Measurements from ENCODE around the gene EVI5L. TPM values are rescaled to one million over a fixed set of nuclear protein-coding genes. Genes with fewer than 3 reads are reported as not detected.

EVI5L gene
- total RNA-seq: 22.9 TPM
- long read RNA-seq, partial matches to known transcripts: 31 of 88 reads
- long read RNA-seq, other reads (novel, unspliced or antisense): 53 of 88 reads

GRCh38 chr19:7829561-7830271 lies at the start of gene EVI5L:
EVI5L (plus strand) TSS chr19:7830218; CDS start chr19:7846543, 16,325 bp downstream.
- peaks cover 9% of the 10 kb centered on the region for H3K27me3 ChIP-seq (ENCODE audit: low read depth)
- peak; percentile 99 for DNase-seq
- peaks cover 35% of the 10 kb centered on the region for H3K4me1 ChIP-seq
- intact Hi-C loops (cut with micrococcal nuclease): no loop called here
- peak within 1 kb of the TSS; percentile 83 for H3K4me3 ChIP-seq
- no peaks in the 10 kb centered on the region for H3K9me3 ChIP-seq (replicated peaks)
- peak within 1 kb of the TSS; percentile 55 for H3K27ac ChIP-seq (replicated peaks)
- no peak for TF ChIP-seq CTCF (IDR thresholded peaks at IDR 0.05; ENCODE audit: borderline replicate concordance)
- H3K36me3 ChIP-seq: no peaks in the 10 kb centered on the region

DNA sequence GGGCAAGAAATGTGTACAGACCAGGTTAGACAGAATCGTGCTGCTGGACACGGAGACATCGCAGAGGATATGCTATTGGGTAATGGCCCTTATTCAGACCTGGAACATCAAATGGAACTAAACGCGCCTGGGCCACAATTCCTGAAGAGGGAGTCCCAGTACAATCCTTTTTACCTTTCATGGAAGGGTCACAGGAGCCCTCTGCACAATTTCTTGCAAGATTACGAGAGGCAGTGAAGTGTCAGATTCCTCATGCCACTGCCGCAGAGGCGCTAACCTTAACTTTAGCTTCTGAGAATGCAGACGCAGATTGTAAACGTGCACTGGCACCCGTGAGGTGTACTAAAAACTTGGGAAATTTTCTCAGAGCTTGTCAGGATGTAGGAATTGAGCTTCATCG lies 48.9 kb upstream of the EVI5L start:
- H3K36me3 ChIP-seq: no peaks in the 10 kb centered on the region
- no peak overlapping the region for H3K4me3 ChIP-seq
- no peak for DNase-seq
- intact Hi-C loops (cut with micrococcal nuclease): no loop called here
- H3K27me3 ChIP-seq (ENCODE audit: low read depth): peaks cover 98% of the 10 kb centered on the region
- no peaks in the 10 kb centered on the region for H3K4me1 ChIP-seq
- H3K9me3 ChIP-seq (replicated peaks): peaks cover 9% of the 10 kb centered on the region
- TF ChIP-seq CTCF (IDR thresholded peaks at IDR 0.05; ENCODE audit: borderline replicate concordance): no peak
- no peak overlapping the region for H3K27ac ChIP-seq (replicated peaks)

DNA sequence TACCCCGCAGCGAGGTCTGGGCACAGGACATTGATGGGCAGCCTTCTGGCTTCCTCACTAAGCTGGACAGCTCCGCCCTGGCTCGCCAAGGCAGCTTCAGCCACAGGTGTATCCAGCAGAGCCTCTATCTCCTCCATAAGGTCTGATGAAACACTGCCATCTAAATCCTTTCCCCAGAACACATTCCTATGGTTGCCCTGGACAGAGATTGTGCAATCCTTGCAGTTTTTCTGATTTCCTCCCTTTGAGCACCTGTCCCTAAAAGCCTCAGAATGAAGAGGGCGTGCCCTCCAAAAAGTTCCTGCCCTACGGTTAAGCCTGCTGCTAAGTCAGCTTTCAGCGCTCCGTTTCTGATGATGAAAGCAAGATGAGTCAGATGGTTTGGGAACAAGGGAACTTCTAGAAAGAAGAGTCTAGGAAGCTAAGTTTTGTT lies 46.0 kb upstream of the EVI5L start:
- H3K4me3 ChIP-seq: no peak overlapping the region
- intact Hi-C loops (cut with micrococcal nuclease): no loop called here
- peaks cover 100% of the 10 kb centered on the region for H3K27me3 ChIP-seq (ENCODE audit: low read depth)
- no peaks in the 10 kb centered on the region for H3K4me1 ChIP-seq
- no peak overlapping the region for H3K27ac ChIP-seq (replicated peaks)
- H3K36me3 ChIP-seq: no peaks in the 10 kb centered on the region
- H3K9me3 ChIP-seq (replicated peaks): peaks cover 9% of the 10 kb centered on the region
- no peak for DNase-seq
- no peak for TF ChIP-seq CTCF (IDR thresholded peaks at IDR 0.05; ENCODE audit: borderline replicate concordance)

DNA sequence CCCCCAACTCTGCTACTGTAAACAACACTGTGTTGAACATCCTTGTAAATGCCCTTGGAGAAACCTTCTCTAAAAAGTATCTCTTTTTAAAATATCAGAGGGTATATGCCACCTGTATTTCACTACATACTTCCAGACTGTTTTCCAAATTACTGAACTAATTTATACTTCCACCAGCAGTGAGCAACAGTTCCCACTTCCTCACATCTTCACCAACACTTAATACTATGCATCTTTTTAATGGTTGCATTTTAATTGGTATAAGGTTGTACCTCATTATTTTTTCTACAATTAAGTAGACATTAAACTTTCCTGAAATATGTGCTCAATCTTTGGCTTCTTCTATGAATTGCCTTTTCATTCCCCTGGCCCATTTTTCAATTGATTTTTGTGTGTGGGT lies 45.2 kb upstream of the EVI5L start:
- no peak overlapping the region for H3K27ac ChIP-seq (replicated peaks)
- no peak overlapping the region for H3K4me3 ChIP-seq
- peaks cover 9% of the 10 kb centered on the region for H3K9me3 ChIP-seq (replicated peaks)
- peaks cover 100% of the 10 kb centered on the region for H3K27me3 ChIP-seq (ENCODE audit: low read depth)
- H3K4me1 ChIP-seq: no peaks in the 10 kb centered on the region
- intact Hi-C loops (cut with micrococcal nuclease): no loop called here
- DNase-seq: no peak
- no peak for TF ChIP-seq CTCF (IDR thresholded peaks at IDR 0.05; ENCODE audit: borderline replicate concordance)
- no peaks in the 10 kb centered on the region for H3K36me3 ChIP-seq

DNA sequence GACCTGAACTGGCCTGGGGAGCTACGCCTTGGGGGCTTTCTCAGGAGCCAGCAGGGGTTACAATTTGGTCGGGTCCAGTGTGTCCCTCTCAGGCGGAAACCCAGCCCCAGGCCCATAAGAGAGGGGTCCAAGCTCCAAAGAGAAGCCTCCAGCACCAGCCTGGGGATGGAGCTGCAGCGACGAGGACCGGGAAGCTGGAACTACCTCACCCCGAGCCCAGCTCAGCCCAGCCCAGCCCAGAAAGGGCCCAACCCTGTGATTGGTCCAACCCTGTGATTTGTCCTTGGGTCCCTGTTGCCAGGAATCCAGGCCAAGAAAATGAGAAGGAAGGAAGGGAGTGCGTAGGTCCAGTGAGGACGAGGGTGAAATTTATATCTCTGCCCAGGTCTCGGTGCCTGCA lies 42.9 kb upstream of the EVI5L start:
- H3K27ac ChIP-seq (replicated peaks): no peak overlapping the region
- DNase-seq: peak; percentile 34
- no peaks in the 10 kb centered on the region for H3K4me1 ChIP-seq
- H3K27me3 ChIP-seq (ENCODE audit: low read depth): peaks cover 96% of the 10 kb centered on the region
- intact Hi-C loops (cut with micrococcal nuclease): no loop called here
- no peak for TF ChIP-seq CTCF (IDR thresholded peaks at IDR 0.05; ENCODE audit: borderline replicate concordance)
- peaks cover 9% of the 10 kb centered on the region for H3K9me3 ChIP-seq (replicated peaks)
- peak overlapping the region; percentile 39 for H3K4me3 ChIP-seq
- no peaks in the 10 kb centered on the region for H3K36me3 ChIP-seq
